Inflammatory macrophage (primary cell): ENCODE measurements around the gene SKIL.

Source experiments
- DNase-seq, 2 donors: peaks; one replicate each; pipeline ENCODE4 v3.0.0-alpha.2; 2020 to 2022

Gene SKIL

DNA sequence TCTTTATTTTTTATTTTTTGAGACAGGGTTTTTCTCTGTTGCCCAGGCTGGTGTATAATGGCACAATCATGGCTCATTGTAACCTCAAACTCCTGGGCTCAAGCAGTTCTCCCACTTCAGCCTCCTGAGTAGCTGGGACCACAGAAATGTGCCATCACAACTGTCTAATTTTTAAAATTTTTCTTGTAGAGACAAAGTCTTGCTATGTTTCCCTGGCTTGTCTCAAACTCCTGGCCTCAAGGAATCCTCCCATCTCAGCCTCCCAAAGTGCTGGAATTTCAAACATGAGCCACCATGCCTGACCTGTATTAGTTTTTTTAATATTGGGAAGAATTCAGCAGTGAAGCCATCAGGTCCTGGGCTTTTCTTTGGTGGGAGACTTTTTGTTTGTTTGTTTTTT lies 47.6 kb downstream of the SKIL start:
- DNase-seq: no peak

DNA sequence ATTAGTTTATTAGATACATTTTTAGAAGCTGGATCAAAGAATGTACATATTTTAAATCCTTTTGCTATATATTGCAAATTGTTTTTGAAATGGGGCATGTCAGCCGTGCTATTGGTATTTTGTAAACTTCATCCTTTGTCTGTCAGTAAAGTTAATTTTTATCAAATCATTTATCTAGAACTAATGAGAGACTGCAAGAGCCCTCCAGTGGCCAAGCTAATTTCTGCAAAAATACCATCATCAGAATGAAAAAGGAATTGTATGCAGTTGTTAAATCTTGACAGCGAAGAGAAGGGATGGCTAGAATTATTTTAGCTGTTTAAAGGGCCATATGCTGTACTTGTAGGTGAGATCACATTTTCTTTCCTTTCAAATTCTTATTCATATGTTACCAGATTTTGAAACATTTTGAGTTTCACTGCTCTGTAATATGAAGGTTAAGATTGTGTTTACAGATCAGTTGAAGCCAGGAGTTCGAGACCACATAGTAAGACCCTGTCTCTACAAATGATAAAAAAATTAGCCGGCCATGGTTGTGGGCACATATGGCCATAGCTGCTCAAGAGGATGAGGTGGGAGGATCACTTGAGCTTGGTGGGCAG lies 53.0 kb downstream of the SKIL start:
- peak; percentile 33 to 47 for DNase-seq

DNA sequence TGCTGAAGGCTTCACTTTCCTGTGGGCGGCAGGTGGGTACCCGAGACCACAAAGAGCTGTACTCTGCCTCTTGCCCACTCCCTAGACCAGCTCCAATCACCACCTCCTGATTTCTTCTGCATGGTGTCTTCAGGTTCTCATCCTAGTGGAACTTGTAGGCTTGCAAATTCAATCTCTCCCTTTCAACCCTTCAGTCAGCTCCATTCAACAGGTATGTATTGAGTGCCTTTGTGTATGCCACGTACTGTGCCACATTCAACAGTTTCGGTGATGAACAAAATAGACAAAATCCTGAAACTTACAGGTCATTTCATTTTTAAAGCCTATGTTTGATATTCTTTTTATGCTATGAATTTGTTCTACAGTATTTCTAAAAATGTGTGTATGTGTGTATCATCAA lies 55.8 kb downstream of the SKIL start:
- DNase-seq: no peak

DNA sequence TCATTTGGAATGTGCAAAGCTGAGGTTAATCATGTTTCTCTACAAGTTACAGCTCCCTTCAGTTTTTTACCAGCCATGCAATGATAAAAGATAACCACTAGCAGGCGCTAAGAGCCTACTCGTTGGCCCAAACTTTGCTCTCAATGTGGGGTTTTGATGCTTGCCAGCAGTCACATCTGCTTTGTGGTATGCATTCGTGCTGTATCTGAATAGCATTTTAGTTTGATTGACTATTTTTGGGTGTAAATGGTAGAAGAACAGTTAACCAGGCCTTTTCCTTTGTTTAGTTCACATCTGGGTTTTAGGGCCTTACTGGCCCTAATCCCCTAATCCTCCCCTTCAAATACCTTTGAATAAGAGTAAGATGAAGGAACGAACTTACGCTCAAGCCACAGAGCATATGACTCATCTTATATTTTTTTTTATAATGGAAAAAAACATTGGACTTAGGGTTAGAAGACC lies 56.7 kb downstream of the SKIL start:
- peak; percentile 63 to 66 for DNase-seq

DNA sequence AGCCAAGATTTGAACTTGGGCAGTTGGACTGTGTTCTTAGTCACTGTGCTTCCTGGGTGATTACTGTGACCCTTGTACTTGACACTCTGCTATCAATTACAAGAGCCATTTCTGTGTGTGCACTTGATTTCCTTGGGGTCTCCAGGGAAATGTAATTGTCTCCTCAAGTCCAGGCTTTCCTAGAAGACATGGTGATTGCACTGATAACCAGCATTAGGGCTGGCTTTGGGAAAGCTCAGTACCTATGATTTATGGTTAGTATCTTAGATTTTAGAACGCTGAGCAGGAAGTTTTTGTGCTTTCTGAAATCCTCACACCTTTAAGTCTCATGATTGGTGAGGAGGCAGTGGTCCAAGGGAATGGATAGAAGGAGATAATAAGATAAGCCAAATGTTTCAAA lies 59.6 kb downstream of the SKIL start:
- DNase-seq: no peak

DNA sequence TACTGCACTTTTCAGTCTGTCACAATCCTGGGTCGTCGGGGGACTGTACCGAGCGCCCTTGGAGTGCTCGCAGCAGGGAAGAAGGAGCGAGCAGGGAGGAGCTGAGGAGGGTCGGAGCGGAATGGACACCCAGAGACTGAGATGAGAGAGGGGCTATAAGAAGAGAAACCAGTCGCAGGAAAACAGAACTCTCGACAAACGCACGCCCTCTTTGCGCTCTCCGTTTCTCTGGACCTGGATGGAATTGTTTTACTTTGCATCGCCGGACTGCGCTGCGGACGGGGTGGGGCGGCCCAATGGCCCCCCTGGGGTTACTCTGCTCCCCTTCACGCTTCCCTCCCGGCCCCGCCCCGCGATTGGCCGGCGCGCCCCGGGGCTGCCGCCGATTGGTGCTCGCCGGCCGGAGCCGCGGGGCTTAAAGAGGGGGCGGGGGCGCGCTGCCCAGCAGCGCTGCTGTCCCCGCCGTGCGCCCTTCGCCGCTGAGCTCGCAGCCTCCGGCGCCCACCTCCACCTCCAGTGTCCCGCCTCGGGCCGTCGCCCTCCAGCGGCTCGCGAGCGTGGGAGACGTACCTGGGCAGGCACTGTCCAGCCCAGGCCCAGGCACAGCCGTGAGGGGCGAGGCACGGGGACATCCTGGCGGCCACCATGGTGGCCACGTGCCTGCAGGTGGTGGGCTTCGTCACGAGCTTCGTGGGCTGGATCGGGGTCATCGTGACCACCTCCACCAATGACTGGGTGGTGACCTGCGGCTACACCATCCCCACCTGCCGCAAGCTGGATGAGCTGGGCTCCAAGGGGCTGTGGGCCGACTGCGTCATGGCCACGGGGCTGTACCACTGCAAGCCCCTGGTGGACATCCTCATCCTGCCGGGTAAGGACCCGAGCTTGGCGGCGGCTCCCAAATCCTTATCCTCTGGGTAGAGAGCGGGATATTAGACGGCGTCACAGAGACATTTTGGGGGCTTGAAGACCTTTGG lies 61.2 kb downstream of the SKIL start, which contains the start of gene CLDN11:
Gene CLDN11 (plus strand): TSS at position 447 of the 977 bp plus-strand sequence. CDS start 199 bp downstream, at position 646.
- DNase-seq: no peak

DNA sequence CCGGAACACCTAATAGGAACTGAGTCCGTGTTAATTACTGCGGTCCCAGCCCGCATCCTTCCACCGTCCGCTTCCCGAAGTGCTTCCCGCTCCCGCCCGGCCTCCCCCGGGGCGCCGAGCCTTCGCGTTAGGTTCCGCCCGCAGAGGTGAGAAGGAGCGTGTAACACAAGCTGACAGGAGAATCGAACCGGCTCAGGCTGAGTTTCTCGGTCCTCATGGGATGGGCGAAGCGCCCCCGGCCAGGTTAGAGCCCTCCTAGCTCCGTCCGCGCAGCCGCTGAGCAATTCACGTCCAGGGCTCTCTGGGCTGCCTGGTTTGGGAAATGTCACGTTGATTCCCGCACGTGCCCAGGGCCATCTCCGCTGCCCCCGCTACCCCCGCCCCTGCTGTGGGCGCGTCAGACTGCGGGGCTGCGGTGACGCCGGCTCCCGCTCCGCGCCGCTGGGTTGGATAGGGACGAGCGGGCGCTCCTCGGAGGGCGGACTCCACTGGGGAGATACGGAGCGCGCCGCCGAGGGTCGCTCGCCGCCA lies 62.1 kb downstream of the SKIL start:
- no peak for DNase-seq

DNA sequence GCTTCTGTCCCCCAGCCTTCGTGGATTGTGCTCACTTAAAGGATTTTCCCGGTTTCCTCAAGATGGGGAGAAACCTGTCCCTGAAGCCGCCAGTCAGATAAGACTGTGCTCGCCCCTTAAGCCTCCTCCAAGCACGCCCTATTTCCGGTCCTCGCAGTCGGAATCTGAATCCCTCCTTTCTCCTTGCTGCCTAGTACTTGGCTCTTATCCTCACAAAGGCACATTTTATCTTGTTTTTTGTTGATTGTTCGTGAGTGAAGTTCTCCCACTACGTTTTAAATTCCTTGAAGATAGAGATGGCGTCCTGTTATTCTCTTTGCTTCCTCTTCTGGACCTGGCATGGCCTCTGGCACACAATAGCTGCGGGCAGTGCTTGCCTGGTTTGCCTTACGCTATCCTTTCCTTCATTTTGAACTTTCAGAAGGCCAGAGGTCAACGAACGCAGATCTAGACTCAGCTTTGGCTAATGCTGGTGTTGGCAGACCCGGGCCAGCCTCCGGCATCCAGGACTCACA lies 62.8 kb downstream of the SKIL start:
- no peak for DNase-seq

DNA sequence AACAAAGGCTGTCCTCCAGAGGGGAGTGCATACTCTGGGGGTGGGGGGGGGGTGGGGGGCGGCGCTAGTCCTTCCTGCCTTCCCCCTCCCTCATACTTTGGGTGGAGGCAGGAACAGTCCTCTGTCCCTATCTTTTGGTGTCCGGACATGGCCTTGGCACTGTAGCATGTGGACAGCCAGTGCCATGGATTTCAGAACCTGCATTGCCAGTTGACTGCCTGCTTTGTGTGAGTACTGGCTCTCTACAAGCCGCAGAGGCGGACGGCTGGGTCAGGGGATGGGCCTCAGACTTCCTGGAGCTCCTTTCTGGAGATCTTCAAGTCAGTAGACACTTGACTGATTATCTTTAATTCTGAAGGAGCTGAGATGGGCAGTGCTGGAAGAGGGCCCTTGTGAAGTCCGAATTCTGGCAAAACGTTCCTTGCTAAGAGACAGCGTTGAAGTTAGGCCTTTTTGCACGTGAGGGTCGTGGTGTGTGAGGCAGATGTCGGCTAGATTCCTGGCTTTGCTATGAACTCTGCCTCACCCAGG lies 63.7 kb downstream of the SKIL start:
- DNase-seq: no peak

DNA sequence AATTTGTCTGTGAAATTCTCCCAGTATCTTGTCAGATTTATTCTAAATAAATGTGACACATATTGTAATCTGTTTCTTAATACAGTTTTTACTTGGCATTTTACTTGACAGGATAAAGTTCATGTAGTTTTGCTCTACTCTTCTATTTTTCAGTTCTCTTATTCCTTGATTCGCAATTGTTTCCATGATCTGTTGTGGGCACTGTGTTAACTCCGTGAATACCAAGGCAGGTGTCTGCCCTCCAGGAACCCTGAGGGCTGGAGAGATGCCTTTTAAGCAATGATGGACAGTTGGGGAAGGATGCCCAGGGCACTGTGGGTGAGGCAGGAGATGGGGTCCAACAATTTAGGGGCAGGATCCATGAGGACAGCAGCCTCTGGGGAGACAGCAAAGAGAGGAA lies 64.2 kb downstream of the SKIL start:
- no peak for DNase-seq

DNA sequence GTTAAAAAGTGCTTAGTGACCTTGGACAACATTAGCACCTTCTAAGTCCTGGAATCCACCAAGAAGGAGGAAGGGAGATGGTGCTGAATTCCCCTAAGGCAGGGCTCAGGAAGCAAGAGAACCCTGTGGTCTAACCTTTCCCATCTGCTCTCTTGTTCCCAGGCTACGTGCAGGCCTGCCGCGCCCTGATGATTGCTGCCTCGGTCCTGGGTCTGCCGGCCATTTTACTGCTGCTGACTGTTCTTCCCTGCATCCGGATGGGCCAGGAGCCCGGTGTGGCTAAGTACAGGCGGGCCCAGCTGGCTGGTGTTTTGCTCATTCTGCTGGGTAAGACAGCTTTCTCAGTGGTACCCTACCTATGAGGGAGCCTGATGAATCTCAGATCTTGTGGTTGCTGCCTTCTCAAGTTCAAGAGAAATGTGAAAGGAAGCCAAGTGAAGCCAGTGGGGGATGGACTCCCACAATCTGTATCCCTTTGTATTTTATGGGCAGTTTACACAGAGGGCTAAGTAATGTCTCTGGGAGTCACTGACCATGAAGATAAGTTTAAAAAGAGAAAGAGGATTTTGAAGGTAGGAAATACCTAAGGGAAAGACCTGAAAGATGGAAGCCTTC lies 65.6 kb downstream of the SKIL start:
- DNase-seq: no peak

DNA sequence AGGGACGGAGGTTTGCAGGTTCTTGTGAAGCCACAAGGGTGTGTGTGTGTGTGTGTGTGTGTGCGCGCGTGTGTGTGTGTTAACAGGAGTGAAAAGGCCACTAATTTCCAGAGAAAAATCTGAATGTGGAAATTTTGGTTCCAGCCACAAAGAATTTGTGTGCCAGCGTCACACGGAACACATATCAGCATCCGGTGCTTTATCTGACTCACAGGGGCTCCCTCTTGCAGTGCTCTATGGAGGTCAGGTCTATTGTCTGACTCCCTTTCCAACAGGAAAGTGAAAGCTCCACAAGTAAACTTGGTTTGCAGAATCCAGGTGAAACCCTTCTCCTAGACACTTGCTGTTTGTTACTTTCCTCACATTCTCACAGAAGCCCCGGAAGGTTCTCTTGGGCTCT lies 67.4 kb downstream of the SKIL start:
- no peak for DNase-seq

DNA sequence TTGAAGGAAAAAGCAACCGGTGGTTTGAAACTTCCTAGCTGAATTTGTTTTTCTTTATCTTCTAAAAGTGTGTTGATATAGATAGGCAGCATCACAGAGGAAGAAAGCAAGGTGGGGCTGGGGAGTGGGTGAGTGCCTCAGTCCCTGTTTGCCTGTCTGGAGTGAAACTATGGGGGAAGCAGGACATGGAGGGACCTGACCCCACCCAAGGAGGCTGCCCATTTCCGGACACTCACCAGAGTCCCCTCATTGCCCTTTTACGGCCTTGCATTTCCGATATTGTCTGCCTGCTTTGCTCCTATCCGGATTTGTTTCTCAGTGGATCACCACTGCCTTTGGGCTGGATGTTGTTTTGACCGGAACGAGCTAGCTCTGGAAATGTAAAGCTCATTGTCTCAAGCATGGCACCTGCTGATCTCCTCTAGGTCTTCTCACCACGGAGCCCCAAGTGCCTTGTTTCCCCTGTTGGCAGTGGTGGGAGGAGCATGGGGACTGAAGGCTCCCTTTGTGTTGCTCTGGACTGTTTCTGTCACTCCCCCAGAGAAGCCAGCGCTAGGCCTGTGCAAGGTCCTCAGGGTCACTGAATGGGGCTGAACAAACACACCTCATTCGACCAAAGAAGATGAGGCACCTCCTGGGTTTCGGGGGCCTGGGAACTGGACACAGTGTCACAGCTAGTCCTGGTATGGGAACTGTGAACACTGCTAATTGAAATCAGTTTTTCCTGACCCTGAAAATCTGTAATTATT lies 68.2 kb downstream of the SKIL start:
- no peak for DNase-seq

DNA sequence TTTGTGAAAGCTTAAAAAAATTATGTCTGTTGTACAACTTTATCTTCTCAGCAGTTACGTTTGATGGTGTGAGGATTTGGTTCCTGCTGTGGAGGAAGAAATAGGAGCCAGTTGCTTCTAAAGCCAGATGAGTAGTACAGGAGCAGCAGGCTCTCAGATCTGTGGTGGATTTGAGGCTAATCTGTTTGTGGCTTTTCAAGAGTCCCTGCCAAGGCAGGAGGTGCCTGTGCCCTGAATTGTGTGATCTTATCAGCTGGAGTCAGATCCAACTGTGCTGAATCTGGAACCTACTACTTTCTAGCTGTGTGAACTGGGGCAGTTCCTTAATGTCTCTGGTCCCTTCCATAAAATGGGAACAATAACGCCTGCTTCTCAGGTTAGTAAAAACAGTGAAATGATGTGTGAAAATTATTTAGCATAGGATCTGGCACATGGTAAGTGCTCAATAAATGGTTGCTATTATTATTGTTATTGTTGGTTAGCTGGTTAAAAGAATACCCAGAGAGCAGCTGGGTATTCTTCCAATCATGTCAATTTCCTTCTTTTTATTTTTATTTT lies 68.8 kb downstream of the SKIL start:
- DNase-seq: no peak

DNA sequence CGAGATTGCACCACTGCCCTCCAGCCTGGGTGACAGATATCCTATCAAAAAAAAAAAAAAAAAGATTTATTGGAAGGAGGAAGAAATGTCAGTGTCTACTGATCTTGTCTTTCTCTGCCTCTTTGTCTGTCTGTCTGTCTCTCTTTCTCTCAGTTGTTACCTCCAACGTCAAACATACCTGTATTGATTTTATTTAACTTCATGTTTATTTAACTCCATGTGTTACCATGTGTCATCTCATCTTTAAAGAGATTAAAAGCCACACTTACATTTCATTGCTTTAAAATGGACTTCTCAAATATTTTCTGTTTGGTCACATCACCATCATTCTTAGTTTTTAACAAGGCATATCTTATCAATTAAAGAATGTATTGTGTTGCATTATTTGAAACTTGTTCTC lies 70.6 kb downstream of the SKIL start:
- DNase-seq: no peak

DNA sequence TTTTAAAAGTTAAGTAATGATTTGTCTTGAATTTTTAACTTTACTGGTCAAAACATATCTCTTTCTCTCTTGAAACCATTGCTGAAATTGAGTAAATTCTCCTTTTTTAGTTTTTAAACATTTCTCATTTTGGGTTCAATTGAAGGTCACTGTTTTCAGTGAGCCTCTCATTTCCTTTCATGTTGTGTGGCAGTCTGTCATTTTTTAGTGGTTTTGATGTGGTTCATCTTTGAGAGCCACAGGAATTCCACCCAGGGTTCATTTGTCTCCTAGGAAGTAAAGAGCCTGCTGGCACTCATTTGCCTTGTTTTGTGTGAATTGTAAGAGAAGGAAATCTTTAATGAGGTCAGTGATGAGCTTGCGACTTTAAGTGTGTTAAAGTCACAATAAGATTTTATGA lies 71.5 kb downstream of the SKIL start:
- DNase-seq: peak in 1 of 2 donors; percentile 14

DNA sequence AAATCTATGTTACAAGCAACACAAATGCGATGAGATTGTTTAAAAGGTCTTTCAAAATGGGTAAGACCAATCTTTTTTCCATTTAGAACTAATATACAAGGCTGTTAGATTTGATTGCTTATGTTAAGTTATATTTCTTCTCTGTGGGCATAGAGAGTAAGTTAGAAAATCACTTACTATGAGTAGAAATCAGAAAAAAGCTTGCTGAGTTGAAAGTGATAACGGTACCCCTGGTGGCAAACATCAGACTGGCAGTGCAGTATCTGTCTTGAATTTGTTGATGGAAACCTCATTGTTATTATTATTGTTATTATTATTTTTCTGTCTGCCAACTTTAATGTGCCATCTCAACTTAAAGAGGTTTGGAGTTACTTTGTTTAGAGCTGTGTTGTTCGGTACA lies 73.5 kb downstream of the SKIL start:
- DNase-seq: no peak

DNA sequence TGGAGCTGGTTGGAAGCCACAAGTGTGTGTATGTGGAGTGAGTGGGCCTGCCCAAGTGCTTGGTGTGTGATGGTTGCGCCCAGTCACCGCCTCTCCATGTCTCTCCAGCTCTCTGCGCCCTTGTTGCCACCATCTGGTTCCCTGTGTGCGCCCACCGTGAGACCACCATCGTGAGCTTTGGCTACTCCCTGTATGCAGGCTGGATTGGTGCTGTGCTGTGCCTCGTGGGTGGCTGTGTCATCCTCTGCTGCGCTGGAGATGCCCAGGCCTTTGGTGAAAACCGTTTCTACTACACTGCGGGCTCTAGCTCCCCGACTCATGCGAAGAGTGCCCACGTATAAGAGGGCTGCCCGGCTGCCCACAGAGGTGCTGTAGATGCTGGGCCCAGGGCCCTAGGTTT lies 74.9 kb downstream of the SKIL start:
- DNase-seq: no peak

DNA sequence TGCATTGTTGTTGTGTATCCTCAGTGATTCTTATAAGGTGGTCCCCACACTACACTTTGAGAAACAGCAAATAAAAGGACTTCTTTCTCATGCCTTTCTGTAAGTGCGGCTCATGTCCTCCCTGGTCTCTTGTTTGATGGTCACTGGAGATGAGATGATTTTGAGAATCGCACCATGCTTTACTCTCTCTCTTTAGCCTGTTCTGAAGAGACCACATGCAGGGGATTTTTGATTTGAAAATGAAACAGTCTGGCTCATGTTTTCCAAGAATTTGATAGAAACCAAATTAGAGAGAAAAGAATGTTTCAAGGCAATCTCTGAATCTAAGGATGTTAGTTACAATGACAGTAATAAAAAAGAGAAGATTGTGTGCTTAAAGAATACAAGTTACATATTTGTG lies 79.2 kb downstream of the SKIL start:
- DNase-seq: no peak

DNA sequence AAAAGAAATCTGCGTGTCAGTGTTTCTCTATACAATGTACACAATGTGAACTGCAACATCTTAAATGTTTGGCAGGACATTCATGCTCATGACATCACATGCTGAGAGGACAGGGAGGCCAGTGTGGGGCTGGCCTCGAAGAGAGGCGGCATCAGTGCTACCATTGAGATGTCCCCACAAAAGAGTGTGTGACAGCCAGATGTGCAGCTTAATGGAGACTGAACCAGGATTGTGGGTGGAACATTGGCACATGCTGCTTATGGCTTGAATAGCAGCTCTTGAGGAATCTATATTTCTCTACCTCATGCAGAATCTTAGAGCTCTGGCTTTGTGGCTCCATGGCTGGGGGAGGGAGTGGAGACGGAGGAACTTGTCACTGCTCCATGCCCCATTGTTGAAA lies 79.7 kb downstream of the SKIL start:
- DNase-seq: no peak

DNA sequence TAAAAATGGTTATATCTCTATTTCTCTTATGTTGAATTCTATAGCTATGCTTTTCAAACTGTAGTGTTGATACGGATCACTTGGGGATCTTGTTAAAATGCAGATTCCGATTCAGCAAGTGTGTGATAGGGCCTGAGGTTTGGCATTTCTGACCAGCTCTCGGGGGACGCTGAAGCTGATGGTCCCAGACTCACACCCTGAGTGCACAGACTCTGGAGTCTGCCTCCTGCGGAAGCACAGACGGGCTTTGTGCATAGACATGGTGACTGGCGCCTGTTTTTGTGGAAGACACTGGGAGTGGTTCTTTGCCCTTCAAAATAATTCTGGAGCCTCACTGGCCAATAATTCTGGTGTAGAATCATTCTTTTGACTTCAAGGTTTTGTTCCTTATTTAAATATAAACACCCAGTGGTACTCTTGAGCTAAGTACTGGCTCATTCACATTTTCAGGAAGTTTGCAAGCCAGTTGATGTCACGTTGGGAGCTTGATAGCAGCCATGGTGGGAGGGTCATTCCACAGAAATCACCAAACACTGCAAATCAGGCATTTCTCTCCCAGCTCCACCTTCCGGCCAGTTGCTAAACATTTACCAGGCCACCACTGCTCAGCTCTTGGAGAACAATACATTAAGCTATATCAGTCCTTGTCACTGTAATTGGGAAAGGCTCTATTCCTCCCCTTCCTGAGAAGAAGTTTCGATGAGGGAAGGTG lies 80.3 kb downstream of the SKIL start:
- DNase-seq: no peak
